HG03378 (cell line): ENCODE results near the gene POLR1A.

ENCODE experiments used
- ATAC-seq: cut with Tn5 transposase; IDR thresholded peaks from one replicate; pipeline ENCODE4 v1.9.1; 2021; ENCODE audit warnings: mild to moderate bottlenecking, moderate library complexity; ENCODE audit not compliant: unreplicated experiment

Gene POLR1A

DNA sequence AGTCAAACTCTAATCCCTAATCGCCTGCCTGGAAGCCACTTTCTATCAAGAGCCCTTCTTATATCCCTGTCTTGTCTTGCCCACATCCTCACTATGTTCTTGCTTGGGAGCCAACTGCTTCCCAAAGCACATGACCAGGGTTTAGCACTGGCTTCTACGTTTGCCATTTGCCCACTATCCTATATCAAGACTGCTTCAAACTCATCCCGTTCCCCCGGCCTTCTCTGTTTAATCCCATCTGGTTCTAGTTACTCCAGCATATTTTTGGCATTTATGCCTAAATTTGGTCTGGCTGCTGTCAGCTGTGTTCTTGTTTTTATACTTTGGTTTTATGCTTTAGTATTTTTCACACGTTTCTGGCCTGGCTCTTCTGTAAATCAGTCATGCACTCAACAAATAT lies 40.2 kb downstream of the POLR1A start:
- ATAC-seq, result no peak

DNA sequence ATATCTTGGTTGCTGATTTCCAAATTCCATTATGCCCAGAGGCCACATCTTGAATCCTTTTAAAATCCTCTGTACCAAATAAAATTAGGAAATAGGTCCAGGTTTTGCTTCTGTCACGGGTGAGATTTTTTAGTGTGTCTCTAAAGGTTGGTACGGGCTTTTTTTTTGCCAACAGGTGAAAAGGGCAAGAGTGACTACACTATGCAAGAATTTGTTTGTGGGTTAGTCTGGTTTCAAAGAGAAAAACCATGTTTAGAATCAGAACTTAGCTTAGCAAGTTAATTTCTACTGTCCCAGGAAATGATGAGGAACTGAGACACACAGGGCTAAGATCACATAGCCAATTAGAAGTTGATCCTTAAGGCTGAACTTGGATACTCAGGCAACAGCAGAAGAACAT lies 41.7 kb downstream of the POLR1A start:
- no peak for ATAC-seq

DNA sequence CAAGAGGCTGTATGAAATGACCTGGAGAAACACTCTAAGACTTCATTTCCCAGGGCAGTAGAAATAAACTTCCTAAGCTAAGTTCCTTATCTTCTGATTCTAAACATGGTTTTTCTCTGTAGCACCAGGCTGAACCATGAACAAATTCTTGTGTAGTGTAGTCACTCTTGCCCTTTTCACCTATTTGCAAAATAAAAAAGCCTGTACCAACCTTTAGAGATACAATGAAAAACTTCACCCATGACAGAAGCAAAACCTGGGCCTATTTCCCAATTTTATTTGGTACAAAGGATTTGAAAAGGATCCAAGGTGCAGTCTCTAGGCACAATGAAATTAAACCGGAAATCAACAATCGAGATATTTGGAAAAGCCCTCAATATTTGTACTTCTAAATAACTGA lies 43.6 kb downstream of the POLR1A start:
- ATAC-seq, result no peak

DNA sequence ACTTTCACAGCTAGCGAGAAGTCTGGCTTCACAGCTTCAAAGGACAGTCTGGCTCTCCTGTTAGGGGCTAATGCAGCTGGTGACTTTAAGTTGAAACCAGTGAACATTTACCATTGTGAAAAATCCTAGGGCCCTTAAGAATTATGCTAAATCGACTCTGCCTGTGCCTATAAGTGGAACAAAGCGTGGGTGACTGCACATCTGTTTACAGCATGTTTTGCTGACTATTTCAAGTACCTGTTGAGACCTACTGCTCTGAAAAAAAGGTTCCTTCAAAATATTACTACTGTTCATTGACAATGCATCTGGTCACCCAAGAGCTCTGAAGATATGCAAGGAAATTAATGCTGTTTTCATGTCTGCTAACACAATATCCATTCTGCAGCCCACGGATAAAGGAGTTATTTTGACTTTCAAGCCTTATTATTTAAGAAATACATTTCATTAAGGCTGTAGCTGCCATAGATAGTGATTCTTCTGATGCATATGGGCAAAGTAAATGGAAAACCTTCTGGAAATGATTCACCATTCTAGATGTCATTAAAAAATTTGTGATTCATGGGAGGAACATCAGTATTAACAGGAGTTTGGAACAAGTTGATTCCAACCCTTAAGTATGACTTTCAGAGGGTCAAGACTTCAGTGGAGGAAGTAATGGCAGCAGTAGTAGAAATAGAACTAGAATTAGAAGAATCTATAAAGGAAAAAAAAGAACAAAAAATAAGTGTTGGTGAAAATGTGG lies 48.9 kb downstream of the POLR1A start:
- ATAC-seq, result no peak

DNA sequence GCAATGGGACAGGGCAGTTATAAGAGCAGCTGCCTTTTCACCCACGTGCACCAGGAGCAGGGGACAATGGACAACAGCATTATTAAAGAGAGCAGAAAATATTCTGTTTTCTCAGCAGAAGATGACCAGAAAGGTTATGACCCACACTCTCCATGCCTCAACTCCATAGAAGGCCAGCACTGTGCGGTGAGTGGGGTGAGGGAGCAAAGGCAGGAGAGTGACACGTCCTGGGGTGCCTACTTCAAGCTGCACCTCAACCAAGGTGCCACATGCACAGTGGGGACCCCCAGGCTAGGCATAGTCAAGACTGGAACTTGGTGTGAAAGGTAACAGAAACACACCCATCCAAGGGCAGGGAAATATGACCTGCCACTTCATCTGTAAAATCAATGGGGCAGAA lies 50.4 kb downstream of the POLR1A start:
- no peak for ATAC-seq

DNA sequence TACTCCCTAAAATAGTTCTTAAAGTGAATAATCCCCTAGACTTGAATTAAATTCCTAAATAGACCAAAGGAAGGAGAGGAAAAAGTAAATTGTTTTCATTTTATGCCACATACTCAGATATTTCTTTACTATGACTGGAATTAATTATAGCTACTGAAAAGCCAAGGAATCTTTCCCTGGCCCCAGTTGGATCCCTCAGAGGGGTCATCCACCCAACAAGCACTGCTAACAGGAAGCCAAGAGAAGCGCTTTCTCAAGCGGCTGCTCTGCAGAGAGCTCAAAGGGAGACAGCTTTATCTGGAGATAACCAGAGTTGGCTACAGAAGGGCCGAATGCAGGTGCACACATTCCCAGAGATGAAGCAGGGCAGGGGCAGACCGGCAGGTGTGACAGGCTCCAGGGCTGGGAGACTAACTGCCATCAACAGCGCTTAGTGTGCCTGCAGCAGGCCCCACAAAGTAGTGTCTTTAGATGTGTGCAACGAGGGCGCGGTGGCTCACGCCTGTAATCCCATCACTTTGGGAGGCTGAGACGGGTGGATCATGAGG lies 51.1 kb downstream of the POLR1A start:
- no peak for ATAC-seq

DNA sequence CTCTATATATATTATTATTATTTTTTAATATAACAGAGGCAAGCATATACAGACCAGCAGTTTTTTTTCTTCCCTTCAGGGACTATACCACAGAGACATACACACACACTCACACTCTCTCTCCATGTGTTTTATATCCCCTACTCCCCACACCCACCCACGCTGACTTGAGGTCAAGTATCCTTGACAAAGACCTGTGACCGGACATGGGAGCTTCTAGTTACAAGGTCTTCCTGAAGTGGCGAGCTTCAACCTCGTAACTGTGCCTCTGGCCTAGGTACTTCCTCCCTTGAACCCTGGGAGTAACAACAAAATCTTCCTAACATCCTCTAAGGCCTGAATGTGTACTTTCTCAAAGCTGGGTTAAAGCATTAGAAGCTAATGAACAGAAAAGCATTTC lies 52.5 kb downstream of the POLR1A start:
- no peak for ATAC-seq

DNA sequence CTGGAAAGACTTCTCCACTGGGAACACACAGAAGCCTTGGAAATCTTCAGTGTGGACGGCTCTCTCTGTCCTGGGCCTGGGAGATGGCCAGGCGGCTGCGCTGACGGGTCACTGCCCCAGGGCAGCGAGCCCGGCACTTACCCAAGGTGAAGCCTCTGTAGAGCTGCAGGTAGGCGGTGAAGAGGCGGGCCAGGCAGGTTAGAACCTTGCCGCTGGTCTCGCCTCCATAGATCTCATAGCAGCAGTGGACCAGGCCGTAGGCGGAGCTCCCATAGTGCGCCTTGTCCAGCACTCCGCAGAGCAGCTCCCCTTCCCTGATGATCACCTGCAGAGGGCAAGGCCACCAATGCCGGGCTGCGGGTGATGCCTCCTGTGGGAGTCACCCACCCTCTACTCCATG lies 53.0 kb downstream of the POLR1A start:
- ATAC-seq, result no peak

DNA sequence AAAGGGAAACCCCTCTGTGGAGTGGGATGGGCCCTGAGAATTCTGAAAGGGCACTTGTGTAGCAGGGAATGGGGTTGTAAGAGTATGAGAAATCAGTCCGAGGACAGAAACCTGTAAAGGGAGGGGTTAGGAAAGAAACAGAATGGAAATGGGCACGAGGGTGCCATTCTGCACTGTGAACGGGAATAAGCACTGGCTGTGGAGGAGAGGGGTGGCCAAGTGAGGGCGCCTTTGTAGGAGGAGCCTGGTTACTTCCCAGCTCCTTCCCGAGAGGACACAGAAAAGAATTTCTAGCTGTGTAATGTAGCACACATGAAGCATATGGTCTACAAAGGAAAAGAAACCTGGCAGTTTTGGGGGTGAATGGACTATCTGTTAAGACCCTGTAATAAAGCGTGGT lies 53.4 kb downstream of the POLR1A start:
- ATAC-seq, result no peak

DNA sequence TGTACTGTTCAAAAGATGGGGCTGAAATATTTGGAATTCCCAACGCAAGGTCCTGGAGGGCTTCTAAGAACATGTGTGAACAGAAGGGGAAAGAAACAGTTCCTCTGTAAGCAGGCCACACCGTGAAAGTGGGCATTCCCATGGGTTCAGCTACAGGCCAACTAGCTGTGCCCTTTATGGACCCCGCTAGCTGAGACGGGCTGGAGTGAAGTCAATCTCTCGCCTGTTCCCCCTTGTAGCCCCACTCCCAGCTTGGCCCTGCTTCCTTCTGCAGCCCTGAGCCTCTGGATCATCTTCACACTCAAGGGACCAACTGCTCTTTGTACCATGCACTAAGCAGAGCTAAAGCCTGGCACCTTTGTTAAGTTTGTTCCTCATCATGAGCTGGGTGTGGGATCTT lies 55.4 kb downstream of the POLR1A start:
- ATAC-seq, result no peak

DNA sequence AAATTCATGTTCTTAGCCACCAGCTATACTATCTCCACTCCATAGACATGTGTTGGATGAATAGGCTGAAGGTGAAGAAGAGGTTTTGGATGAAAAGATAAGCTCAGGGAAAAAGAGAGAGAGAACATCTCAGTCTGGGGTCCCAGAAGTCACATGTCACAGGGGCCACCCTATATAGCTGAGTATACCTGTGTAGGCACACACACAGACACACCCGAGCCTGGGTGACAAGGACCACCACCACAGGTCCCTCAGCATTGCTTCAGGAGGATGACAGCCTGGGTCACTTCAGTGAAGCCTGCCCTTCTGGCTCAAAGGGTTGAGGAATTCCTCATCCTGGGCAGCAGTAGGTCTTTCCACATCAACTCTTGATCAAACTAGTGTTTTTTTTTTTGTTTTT lies 56.2 kb downstream of the POLR1A start:
- ATAC-seq, result no peak

DNA sequence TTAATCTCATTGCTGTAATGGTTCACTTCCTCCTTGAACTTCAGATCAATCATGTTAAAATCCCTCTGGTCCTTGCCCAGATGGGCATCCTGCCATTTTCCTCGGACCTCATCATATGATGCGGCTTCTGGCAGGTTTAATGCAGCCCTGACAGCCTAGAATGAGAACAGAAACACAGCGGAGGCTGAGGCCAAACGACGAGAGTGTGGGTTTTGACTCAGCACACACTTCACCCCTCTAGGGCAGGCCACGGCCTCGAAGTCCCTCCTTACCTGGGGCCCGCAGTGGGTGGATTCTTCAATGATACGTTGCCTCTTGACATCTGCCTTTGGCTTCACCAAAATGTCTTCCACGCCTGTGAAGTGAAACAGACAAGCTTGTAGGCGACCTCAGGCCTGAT lies 56.8 kb downstream of the POLR1A start:
- ATAC-seq, result no peak

DNA sequence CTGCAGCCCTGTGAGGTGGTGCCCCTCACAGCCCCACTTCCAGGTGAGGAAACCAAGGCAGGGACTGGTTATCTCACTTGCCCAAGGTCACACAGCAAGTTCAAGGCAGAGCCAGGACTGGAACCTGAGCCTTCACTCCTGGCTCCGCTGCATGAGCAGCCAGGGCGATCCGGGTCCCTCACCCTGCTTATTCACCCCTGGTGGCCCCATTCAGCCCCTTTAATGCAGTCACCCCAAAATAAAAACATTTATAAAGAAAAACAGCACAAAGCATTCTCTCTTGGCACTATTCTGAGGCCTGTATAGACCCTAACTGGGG lies 57.3 kb downstream of the POLR1A start:
- no peak for ATAC-seq

DNA sequence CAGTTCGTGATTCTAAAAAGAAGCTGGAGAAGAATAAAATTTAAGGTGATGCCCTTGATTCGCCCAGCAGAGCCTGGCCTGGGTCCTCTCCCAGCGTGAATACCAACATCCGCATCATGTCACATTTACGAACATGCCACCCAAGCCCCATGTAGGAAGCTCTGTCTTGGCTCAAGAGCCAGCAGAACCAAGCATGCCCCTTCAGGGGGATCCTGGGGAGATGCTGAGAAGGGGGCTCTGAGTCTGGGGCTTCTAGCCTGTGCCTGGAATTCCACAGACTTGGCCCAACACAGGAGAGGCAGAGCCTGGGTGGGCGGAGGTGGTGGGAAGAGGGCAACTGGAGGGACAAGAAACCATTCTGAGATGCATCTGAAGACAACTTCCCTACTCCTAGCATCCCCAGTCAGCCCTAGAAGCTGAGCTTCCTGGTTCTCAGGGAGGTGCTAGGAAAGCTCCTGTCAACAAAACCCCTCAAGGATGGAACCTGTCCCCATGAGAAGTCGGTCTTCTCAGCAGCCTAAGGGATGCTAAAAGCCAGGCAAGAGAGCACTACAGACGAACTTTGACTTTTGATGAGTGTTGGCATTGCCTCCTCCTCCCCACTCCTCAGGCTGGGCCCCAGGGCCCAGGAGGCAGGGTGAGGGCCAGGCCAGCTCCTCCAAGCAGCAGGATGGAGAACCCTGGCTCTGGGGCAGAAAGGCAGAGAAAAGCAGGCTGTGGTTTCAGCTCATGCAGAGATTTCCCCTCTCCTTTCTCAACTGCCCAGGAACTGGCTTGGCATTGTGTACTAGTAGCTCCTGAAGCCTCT lies 57.9 kb downstream of the POLR1A start:
- no peak for ATAC-seq

DNA sequence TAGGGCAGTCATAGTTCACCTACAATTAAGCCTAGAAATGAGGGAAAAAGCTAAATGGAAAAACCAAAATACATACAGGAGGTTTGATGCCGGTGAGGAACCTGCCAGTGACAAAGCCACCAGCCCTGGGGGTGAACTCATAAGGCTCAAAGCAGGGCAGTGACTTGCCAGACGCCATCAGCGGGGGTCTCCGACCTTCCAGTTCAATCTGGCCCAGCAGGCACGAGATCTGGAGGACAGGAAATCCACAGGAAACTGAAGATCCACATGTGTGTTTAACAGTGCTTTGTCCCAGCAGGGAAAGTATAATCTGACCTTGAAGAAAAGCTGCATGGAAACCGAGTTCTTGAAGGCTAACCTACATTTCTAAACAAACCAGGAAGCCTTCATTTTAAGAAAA lies 60.1 kb downstream of the POLR1A start:
- no peak for ATAC-seq

DNA sequence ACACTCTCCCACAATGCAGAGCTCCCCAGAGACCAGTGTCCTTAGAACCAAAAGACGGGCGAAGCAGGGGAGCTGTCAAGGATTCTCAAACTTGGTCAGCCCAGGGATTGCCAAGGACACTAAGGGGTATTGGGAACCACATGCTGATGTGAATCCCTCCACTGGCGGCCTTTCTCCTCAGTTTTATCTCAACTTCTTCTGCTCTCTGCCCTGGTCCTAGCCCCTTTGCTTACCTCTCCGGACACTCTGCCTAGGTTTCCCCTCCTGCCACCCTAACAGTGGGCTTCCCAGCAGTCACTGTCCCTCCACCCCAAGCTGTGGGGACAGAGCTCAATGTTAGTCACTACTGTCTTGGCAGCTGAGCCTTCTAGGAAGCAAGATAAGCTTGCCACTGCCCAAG lies 61.1 kb downstream of the POLR1A start:
- ATAC-seq, result no peak

DNA sequence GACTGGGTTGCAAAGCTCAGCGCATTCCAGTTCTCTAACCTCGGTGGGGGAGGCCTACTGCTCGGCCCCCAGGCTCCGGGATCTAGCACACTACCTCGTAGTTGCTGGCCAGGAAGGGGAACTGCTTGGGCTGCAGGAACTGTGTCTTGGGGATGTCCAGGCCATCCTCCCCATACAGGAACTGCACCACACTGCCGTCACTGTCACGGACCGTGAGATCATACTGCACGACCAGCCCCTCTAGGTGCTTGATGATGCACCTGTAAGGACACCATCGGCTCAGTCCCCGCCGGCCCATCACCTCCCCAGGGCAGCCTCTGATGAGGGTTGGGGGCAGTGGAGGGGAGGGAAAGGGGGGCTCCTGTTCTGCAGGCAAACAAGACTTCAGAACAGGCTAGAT lies 61.6 kb downstream of the POLR1A start:
- ATAC-seq, result no peak

DNA sequence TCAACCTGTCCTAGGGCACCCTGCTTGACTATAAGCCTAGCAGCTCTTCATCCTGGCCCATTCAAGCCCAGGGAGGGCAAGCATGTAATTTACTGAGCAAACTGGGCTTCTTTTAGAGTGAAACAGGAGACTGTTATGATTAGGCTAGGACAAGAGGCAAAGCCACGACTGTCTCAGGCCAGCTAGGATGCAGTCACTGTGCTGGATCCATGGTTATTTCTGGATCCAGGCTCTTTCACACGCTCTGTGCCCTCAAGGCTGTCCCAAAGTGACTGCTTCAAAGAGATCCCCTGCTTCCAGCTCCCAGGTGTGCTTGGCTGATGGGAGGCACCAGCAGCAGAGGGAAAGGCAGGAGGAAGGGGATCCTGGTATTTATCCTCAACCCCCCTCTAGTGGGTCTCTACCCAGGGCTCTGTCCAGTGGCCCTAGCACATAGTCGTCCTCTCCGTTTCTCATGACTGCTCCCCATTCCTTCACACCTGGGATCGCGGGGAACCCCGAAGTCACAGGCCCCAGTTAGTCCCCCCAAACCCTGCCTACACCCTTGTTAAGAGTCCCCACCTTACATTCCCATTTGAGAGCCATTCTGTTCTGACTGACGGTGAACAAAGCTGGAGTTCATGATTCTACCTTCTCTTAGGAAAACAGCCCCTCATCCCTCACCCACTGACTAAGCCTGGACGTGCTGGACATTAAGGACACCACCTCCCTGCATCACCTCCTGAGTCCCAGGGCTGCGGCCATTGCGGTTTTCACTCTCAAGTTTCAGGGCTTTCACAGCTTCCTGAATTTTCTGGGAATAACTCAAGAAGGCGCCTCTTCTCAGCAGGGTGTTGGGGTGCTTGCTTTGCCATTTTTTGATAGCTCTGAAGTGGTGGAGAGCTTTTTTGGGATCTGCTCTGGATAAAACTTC lies 63.2 kb downstream of the POLR1A start:
- ATAC-seq, result no peak

DNA sequence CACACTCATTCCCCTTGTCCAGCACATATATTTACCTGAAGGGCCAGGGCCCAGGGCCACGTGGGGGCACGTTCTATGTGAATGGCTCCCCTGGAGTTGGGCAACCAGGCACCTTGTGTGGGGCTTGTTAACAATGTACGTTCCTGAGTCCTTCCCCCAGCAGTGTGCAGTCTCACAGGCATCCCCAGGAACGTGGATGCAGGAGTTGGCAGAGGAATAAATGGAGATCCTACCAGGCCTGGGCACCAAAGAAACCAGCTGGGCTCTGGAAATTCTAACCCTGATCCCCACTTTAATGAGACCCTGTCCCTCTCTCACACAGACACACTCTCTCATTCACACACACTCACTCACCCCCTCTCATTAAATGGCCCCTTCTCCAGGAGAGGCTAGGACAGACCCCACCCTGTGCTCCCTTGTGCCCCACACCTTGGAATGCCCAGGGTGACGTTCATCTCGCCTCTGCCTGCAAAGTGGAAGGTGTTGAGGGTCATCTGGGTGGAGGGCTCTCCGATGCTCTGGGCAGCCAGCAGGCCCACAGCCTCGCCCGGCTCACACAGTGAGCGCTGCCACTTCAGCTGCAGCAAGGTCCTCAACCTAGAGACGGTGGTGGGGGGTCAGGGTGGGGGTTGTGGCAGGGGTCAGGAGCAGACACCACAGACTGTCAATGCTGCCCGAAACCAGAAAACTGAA lies 65.6 kb downstream of the POLR1A start:
- ATAC-seq, result no peak

DNA sequence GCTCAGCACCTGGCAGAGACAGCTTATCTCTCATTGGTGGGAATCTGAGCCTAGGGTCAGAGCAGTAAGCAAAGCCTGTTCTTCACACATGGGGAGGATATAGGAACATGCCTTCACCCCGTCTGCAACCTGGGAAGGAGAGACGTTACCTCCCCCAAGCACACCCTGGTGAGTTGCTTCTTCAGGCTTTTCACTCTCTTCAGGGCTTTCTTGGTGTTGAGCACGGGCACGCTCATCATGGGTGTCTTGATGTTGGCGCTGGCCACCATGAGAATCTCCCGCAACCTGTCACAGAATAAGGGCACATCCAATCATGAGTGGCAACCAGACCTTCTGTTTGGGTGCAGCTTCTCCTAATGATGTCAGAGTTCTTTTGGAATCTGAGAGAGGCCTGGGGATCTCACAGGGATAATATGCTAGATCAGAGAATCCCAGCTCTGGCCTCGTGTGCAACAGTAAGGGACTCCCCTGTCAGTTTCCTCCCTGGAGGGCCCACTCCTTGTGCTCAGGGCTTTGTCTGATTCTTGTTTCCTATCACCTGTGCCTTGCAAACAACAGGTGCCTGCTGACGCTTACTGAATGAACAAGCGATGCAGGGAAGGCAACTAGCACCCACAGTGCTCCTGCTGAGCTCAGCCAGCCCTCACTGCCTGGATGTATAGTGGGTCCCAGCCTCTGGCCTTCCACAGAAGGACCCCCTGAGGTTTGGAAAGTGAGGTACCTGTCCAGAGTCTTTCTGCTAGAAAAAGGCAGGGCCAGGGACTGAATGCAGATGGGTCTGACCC lies 66.3 kb downstream of the POLR1A start:
- ATAC-seq, result no peak
